Endothelial cell (in vitro differentiated cells): ENCODE data around the gene WDR48. TPM values are rescaled to one million over a fixed set of nuclear protein-coding genes. Genes with fewer than 3 reads are reported as not detected.

Experiments
- DNase-seq: peaks from one replicate; pipeline ENCODE4 v3.0.0; 2021; ENCODE audit warnings: low spot score
- H3K27ac Mint-ChIP-seq: one replicate; pipeline ENCODE4 v1.8.0; 2021; ENCODE audit warnings: mixed read lengths, inconsistent platforms; ENCODE audit not compliant: unreplicated experiment
- H3K27me3 Mint-ChIP-seq: one replicate; pipeline ENCODE4 v1.8.0; 2021; ENCODE audit warnings: mild to moderate bottlenecking, moderate library complexity, mixed read lengths, inconsistent platforms; ENCODE audit not compliant: unreplicated experiment
- H3K36me3 Mint-ChIP-seq: one replicate; pipeline ENCODE4 v1.8.0; 2021; ENCODE audit warnings: mild to moderate bottlenecking, low read depth, mixed read lengths, inconsistent platforms; ENCODE audit not compliant: unreplicated experiment
- H3K4me1 Mint-ChIP-seq: one replicate; pipeline ENCODE4 v1.8.0; 2021; ENCODE audit warnings: mild to moderate bottlenecking, mixed read lengths, inconsistent platforms; ENCODE audit not compliant: unreplicated experiment
- H3K4me3 Mint-ChIP-seq: one replicate; pipeline ENCODE4 v1.8.0; 2021; ENCODE audit warnings: mild to moderate bottlenecking, mixed read lengths, inconsistent platforms; ENCODE audit not compliant: unreplicated experiment
- H3K9me3 Mint-ChIP-seq: one replicate; pipeline ENCODE4 v1.8.0; 2021; ENCODE audit warnings: mixed read lengths, inconsistent platforms; ENCODE audit not compliant: unreplicated experiment
- total RNA-seq: library from RNA; stranded (reverse); fragmentation: NEBNext Ultra II Directional; extraction: Animal tissue kit (Norgen Biotek cat#: 25700); gene quantifications from one replicate; pipeline ENCODE4 v1.2.1, GENCODE V29; 2021; ENCODE audit not compliant: unreplicated experiment
- TF ChIP-seq, protein P1 (sequence below): fragments of 200-600 bp; sonication (generic); IDR thresholded peaks from one replicate; pipeline ENCODE4 v1.5.0; 2021; ENCODE audit warnings: antibody characterized with exemption; ENCODE audit not compliant: unreplicated experiment

Gene WDR48
- total RNA-seq, 1 donor from 2014 or later, result 33.4 TPM

DNA sequence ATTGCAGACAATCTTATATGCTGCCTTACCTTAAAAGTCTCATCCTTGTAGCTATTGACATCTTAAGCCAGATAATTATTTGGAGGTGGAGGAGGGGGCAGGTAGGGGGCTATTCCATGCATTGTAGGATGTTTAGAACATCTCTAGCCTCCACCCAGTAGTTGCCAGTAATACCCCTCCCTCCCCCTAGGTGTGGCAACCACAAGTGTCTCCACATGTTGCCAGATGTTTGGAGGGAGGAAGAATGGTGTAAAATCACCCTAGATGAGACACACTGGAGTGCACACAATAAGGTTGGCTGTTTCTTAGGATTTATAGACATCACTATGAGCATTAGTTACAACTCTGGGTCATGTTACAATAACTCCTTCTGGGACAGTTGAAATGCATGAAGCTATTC lies 28.2 kb downstream of the WDR48 start:
- H3K9me3 Mint-ChIP-seq, result no peaks in the 10 kb centered on the region

DNA sequence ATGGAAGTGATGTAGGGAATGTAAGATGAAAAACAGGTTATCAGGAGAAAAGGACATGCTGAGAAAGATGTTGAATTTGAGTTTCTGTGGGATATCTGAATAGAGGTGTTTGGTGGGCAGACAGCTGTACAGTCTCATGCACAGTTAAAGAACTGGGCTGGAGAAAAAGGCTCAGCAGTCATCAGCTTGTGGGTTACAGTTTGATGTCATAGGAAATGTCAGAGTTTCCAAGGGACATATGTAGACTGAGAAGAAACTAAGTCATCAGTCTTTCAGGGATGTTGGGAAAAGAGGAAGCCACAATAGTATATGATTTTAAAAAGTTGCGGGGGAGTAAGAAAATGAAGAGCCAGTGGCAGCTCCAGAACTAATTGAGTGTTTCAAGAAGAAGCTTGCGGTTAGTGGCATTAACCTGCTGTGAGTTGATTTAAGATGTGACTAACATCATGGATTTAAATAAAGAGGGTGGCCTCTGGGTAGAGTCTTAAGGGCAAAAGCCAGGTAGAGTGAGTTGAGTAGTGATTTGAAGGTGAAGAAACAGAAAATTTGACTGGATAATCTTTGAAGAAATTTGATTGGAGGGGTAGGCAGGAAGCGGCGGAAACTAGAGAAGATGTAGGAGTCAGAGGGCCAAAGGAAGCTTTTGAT lies 31.0 kb downstream of the WDR48 start:
- peak overlapping the region; percentile 25 for H3K27ac Mint-ChIP-seq
- H3K4me3 Mint-ChIP-seq, result peak overlapping the region; percentile 49
- DNase-seq, result no peak
- peaks cover 28% of the 10 kb centered on the region for H3K36me3 Mint-ChIP-seq
- H3K27me3 Mint-ChIP-seq, result no peaks in the 10 kb centered on the region
- H3K4me1 Mint-ChIP-seq, result peaks cover 33% of the 10 kb centered on the region
- H3K9me3 Mint-ChIP-seq, result no peaks in the 10 kb centered on the region
- TF ChIP-seq, protein P1, sequence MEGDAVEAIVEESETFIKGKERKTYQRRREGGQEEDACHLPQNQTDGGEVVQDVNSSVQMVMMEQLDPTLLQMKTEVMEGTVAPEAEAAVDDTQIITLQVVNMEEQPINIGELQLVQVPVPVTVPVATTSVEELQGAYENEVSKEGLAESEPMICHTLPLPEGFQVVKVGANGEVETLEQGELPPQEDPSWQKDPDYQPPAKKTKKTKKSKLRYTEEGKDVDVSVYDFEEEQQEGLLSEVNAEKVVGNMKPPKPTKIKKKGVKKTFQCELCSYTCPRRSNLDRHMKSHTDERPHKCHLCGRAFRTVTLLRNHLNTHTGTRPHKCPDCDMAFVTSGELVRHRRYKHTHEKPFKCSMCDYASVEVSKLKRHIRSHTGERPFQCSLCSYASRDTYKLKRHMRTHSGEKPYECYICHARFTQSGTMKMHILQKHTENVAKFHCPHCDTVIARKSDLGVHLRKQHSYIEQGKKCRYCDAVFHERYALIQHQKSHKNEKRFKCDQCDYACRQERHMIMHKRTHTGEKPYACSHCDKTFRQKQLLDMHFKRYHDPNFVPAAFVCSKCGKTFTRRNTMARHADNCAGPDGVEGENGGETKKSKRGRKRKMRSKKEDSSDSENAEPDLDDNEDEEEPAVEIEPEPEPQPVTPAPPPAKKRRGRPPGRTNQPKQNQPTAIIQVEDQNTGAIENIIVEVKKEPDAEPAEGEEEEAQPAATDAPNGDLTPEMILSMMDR, result no peak

More for the DNA sequence above, 28.2 kb downstream of the WDR48 start:
- no peak overlapping the region for H3K4me3 Mint-ChIP-seq
- peak overlapping the region; percentile 95 for H3K27ac Mint-ChIP-seq
- peaks cover 27% of the 10 kb centered on the region for H3K36me3 Mint-ChIP-seq
- no peaks in the 10 kb centered on the region for H3K27me3 Mint-ChIP-seq
- no peak for DNase-seq
- TF ChIP-seq, protein P1, result no peak
- H3K4me1 Mint-ChIP-seq, result peaks cover 33% of the 10 kb centered on the region

DNA sequence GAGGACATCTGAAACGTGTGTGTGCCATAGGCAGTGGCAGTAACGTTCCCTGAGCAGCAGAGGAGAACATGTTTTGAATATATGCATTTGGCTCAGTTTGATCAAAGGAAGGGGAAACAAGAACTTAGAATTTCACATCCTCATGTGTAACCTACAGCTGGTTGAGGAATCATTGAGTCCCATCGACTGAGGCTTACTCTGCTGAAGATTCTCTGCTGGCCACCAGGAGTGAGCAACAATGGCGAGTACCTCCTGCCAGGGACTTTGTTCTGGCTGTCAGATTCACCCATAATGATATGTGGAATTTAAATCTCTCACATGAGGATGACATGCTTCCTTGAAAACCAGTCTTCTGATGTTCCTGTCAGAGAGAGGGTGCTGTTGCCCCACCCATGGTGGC lies 34.3 kb downstream of the WDR48 start:
- DNase-seq, result no peak
- Mint-ChIP-seq H3K9me3 (no peaks in the 10 kb centered on the region), H3K4me3 (no peak overlapping the region), H3K27me3 (no peaks in the 10 kb centered on the region), H3K4me1 (peaks cover 19% of the 10 kb centered on the region), H3K36me3 (peaks cover 35% of the 10 kb centered on the region), H3K27ac (no peak overlapping the region)
- TF ChIP-seq, protein P1, result no peak

DNA sequence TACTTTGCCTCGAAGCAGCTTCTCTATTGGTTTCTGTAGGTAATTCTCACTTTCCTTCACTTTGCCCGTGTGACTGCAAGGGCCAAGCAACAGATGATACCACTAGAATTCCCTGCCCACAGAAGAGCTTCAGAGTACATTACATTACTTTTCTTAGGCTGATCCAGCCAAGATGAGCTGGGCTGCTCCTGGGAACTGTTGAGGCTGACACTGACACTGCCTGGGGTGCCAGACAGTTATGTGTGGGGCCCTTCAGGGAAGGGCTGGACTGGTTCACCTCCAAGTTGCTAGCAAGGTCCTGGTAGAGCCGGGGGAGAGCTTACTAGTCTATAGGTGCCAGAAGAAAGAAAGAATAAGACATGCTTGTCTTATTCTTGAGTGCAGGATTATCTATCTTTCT lies 36.6 kb downstream of the WDR48 start:
- H3K4me3 Mint-ChIP-seq, result no peak overlapping the region
- TF ChIP-seq, protein P1, result no peak
- DNase-seq, result no peak
- H3K9me3 Mint-ChIP-seq, result no peaks in the 10 kb centered on the region
- H3K27me3 Mint-ChIP-seq, result no peaks in the 10 kb centered on the region
- no peaks in the 10 kb centered on the region for H3K4me1 Mint-ChIP-seq
- peaks cover 26% of the 10 kb centered on the region for H3K36me3 Mint-ChIP-seq
- H3K27ac Mint-ChIP-seq, result peak overlapping the region; percentile 22

DNA sequence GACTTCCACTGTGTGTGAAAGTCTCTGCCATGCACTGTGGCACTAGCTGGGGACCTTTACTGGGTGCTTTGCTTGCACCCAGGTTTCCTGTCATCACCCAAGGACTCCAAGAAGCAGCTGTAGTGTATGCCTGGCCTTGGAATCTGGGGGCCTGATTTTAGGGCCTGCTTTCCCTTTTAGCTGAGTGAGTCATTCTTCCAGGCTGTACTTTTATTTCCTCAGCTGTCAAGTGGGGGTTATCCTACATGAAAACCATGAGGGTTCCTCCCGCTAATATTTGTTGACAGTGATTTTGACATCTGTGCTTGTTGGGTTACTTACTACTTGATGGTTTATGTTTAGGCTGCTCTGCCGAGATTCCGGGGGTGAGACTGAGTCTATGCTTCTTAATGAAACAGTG lies 37.1 kb downstream of the WDR48 start:
- Mint-ChIP-seq H3K4me3 (no peak overlapping the region), H3K36me3 (peaks cover 29% of the 10 kb centered on the region), H3K9me3 (no peaks in the 10 kb centered on the region), H3K27me3 (no peaks in the 10 kb centered on the region), H3K4me1 (peaks cover 3% of the 10 kb centered on the region), H3K27ac (no peak overlapping the region)
- DNase-seq, result no peak
- TF ChIP-seq, protein P1, result no peak
